OCI-LY3 (cell line): ENCODE data around the gene SOWAHD.
A peak's percentile ranks its signal among the peaks of the same experiment; 100 is the strongest.
"Not testable (repeated sequence)": the region's sequence is repeated elsewhere in the genome, so short reads cannot be mapped to it uniquely, and the experiment has no call there.

ENCODE experiments used
- H2AFZ ChIP-seq: fragments of 200-600, 300-600 bp; shearing (Covaris generic); 2 replicates; pipeline ENCODE4 v1.6.0; 2014; ENCODE audit warnings: antibody characterized with exemption, low read depth, low read length
- H3K27ac ChIP-seq: fragments of 200-600, 300-600 bp; sonication (generic); 2 replicates; pipeline ENCODE4 v1.5.1; 2014; ENCODE audit warnings: mild to moderate bottlenecking, low read length, moderate library complexity, mixed read lengths
- H3K27me3 ChIP-seq: fragments of 200-600, 300-600 bp; sonication (generic); 2 replicates; pipeline ENCODE4 v1.6.1; 2014; ENCODE audit warnings: low read depth, low read length, mixed read lengths
- H3K36me3 ChIP-seq: fragments of 200-600, 300-600 bp; sonication (generic); replicated peaks from 2 replicates; pipeline ENCODE3; 2014; ENCODE audit warnings: low read depth, low read length, mixed read lengths
- H3K4me1 ChIP-seq: fragments of 300-600, 200-600 bp; sonication (generic); 2 replicates; pipeline ENCODE4 v1.6.1; 2014; ENCODE audit warnings: low read length, mixed read lengths
- H3K4me2 ChIP-seq: fragments of 200-600, 300-600 bp; sonication (generic); 2 replicates; pipeline ENCODE4 v1.6.1; 2014; ENCODE audit warnings: low read length, mixed read lengths
- H3K4me3 ChIP-seq: fragments of 300-600, 200-600 bp; sonication (generic); 2 replicates; pipeline ENCODE4 v1.5.1; 2014; ENCODE audit warnings: antibody characterized with exemption, mild to moderate bottlenecking, low read length, moderate library complexity
- H3K79me2 ChIP-seq: fragments of 300-600, 200-600 bp; shearing (Covaris generic); 2 replicates; pipeline ENCODE4 v1.6.1; 2014; ENCODE audit warnings: mild to moderate bottlenecking, low read length, mixed read lengths
- H3K9ac ChIP-seq: fragments of 300-600, 200-600 bp; shearing (Covaris generic); 2 replicates; pipeline ENCODE4 v1.6.0; 2014; ENCODE audit warnings: mild to moderate bottlenecking, low read length, moderate library complexity
- H3K9me3 ChIP-seq: fragments of 200-600, 300-600 bp; shearing (Covaris generic); 2 replicates; pipeline ENCODE4 v1.6.1; 2014; ENCODE audit warnings: low read length, mixed read lengths; ENCODE audit not compliant: insufficient read depth
- H4K20me1 ChIP-seq: fragments of 200-600, 300-600 bp; sonication (generic); 2 replicates; pipeline ENCODE4 v1.6.1; 2016; ENCODE audit warnings: low read length, mixed read lengths; ENCODE audit not compliant: insufficient read depth
- EZH2phosphoT487 ChIP-seq: fragments of 200-600 bp; shearing (Covaris generic); IDR thresholded peaks from 2 replicates; pipeline ENCODE4 v1.6.1; 2018; ENCODE audit warnings: antibody characterized with exemption, mixed run types, low read depth
- TF ChIP-seq, protein P1 (sequence below): fragments of 200-600, 300-600 bp; sonication (generic); IDR thresholded peaks from 2 replicates; pipeline ENCODE4 v1.5.1; 2014; ENCODE audit warnings: antibody characterized with exemption, low read length, low read depth

The SOWAHD gene

GRCh38 chrX:119763836-119764387 lies 5.5 kb downstream of the SOWAHD start:
- Histone ChIP-seq H3K36me3 (no peaks in the 10 kb centered on the region), H4K20me1 (no peaks in the 10 kb centered on the region), H3K79me2 (no peaks in the 10 kb centered on the region), H3K9me3 (no peaks in the 10 kb centered on the region), H3K4me1 (peaks cover 55% of the 10 kb centered on the region), H3K27me3 (no peaks in the 10 kb centered on the region), H3K4me3 (no peak overlapping the region), H3K4me2 (peak overlapping the region; percentile 31), H3K9ac (no peak overlapping the region), H2AFZ (no peak overlapping the region), H3K27ac (no peak overlapping the region)
- TF ChIP-seq, protein P1, sequence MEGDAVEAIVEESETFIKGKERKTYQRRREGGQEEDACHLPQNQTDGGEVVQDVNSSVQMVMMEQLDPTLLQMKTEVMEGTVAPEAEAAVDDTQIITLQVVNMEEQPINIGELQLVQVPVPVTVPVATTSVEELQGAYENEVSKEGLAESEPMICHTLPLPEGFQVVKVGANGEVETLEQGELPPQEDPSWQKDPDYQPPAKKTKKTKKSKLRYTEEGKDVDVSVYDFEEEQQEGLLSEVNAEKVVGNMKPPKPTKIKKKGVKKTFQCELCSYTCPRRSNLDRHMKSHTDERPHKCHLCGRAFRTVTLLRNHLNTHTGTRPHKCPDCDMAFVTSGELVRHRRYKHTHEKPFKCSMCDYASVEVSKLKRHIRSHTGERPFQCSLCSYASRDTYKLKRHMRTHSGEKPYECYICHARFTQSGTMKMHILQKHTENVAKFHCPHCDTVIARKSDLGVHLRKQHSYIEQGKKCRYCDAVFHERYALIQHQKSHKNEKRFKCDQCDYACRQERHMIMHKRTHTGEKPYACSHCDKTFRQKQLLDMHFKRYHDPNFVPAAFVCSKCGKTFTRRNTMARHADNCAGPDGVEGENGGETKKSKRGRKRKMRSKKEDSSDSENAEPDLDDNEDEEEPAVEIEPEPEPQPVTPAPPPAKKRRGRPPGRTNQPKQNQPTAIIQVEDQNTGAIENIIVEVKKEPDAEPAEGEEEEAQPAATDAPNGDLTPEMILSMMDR, result no peak
- no peak for TF ChIP-seq EZH2phosphoT487

- H3K4me3 ChIP-seq, H4K20me1 ChIP-seq, H3K79me2 ChIP-seq, H3K36me3 ChIP-seq, H3K9ac ChIP-seq, H3K9me3 ChIP-seq, H2AFZ ChIP-seq, H3K27ac ChIP-seq, H3K4me2 ChIP-seq, H3K27me3 ChIP-seq: not testable (repeated sequence)
- H3K4me1 ChIP-seq, result peaks cover 25% of the 10 kb centered on the region
Observed at GRCh38 chrX:119768436-119768835, 10.0 kb downstream of the SOWAHD start.

- H3K9ac ChIP-seq, H3K27me3 ChIP-seq, H3K27ac ChIP-seq, H4K20me1 ChIP-seq, H3K4me3 ChIP-seq, H2AFZ ChIP-seq, H3K9me3 ChIP-seq, H3K36me3 ChIP-seq, H3K4me2 ChIP-seq, H3K79me2 ChIP-seq: not testable (repeated sequence)
- H3K4me1 ChIP-seq, result peaks cover 18% of the 10 kb centered on the region
Observed at GRCh38 chrX:119769388-119769787, 11.0 kb downstream of the SOWAHD start.

DNA sequence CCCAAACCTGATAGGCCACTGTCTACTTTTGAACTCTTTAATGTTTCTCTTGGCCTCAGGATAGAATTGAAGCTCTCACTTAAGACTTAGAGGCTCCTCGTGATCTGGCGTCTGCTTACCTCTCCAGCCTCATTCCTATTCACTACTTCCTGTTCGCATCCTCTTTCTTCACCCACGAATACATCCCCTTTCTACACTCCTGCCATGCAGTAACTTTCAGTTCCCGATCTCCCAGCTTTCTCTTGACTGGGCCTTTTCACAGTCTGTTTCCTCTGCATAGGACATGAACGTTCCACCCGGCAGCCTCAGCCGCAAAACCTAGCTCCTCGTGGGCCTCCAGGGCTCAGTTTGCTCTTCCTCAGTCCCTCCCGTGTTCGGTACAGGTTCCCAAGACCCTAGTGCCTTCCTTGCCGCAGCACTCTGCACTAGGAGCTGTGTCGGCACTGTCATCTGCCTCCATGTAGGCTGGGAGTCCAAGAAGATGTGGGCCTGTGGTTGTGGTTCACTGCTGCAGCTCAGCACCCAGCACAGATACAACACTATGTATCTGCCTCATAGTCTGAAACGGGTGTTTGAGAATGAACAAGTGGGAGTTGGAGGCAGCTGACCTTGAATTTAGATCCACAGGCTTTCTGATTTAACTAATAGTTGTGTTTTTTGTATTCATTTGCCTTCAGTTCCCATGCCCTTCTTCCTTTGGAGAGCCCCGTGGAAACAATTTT lies 17.3 kb downstream of the SOWAHD start:
- H3K27ac ChIP-seq, result peak overlapping the region; percentile 53
- no peaks in the 10 kb centered on the region for H3K36me3 ChIP-seq
- H4K20me1 ChIP-seq, result no peaks in the 10 kb centered on the region
- peak overlapping the region; percentile 61 for H3K4me2 ChIP-seq
- H3K4me3 ChIP-seq, result no peak overlapping the region
- H2AFZ ChIP-seq, result no peak overlapping the region
- H3K27me3 ChIP-seq, result no peaks in the 10 kb centered on the region
- H3K79me2 ChIP-seq, result no peaks in the 10 kb centered on the region
- H3K9me3 ChIP-seq, result no peaks in the 10 kb centered on the region
- H3K9ac ChIP-seq, result peak overlapping the region; percentile 22; the same call in 1 of the 2 replicates
- peaks cover 17% of the 10 kb centered on the region for H3K4me1 ChIP-seq
- TF ChIP-seq, protein P1, result no peak
- no peak for TF ChIP-seq EZH2phosphoT487

- TF ChIP-seq, protein P1, result no peak
- no peak for TF ChIP-seq EZH2phosphoT487
- no peak overlapping the region for H3K4me3 ChIP-seq
Observed at GRCh38 chrX:119778829-119779228, 20.4 kb downstream of the SOWAHD start.

More at GRCh38 chrX:119778829-119779228, 20.4 kb downstream of the SOWAHD start:
- Histone ChIP-seq H3K36me3 (peaks cover 10% of the 10 kb centered on the region), H3K4me1 (peaks cover 21% of the 10 kb centered on the region), H3K9ac (no peak overlapping the region), H2AFZ (no peak overlapping the region), H3K79me2 (no peaks in the 10 kb centered on the region), H3K9me3 (no peaks in the 10 kb centered on the region), H4K20me1 (peaks cover 16% of the 10 kb centered on the region), H3K27ac (no peak overlapping the region), H3K4me2 (no peak overlapping the region), H3K27me3 (no peaks in the 10 kb centered on the region)
